HUES6 (cell line): ENCODE measurements around the gene ARID1B.
A peak's percentile ranks its signal among the peaks of the same experiment; 100 is the strongest.

ENCODE experiments used
- H3K27ac ChIP-seq: 2 replicates; pipeline ENCODE4 v1.7.0; 2013; ENCODE audit warnings: low read depth, mild to moderate bottlenecking, low read length, inconsistent platforms
- H3K27me3 ChIP-seq: 2 replicates; pipeline ENCODE4 v1.6.1; 2013; ENCODE audit warnings: low read length; ENCODE audit not compliant: control insufficient read depth, insufficient read depth
- H3K36me3 ChIP-seq: 2 replicates; pipeline ENCODE4 v1.6.1; 2013; ENCODE audit warnings: low read length; ENCODE audit not compliant: control insufficient read depth, insufficient read depth
- H3K4me1 ChIP-seq: 2 replicates; pipeline ENCODE4 v1.6.1; 2013; ENCODE audit warnings: low read length; ENCODE audit not compliant: control insufficient read depth, insufficient read depth
- H3K4me3 ChIP-seq: 2 replicates; pipeline ENCODE4 v1.5.1; 2013; ENCODE audit warnings: low read depth, low read length
- H3K9ac ChIP-seq: one replicate; pipeline ENCODE4 v1.6.1; 2013; ENCODE audit warnings: mild to moderate bottlenecking, low read length
- H3K9me3 ChIP-seq: 2 replicates; pipeline ENCODE4 v1.6.1; 2013; ENCODE audit warnings: low read depth, low read length; ENCODE audit not compliant: control insufficient read depth, insufficient read depth

Gene ARID1B

GRCh38 chr6:156756630-156757610, 20.3 kb upstream of the ARID1B start:
- no peak overlapping the region for H3K9ac ChIP-seq
- H3K27ac ChIP-seq = no peak overlapping the region
- no peaks in the 10 kb centered on the region for H3K36me3 ChIP-seq
- H3K4me1 ChIP-seq = peaks cover 5% of the 10 kb centered on the region; the same call in 1 of the 2 replicates
- no peak overlapping the region for H3K4me3 ChIP-seq
- H3K27me3 ChIP-seq = no peaks in the 10 kb centered on the region
- no peaks in the 10 kb centered on the region for H3K9me3 ChIP-seq

DNA sequence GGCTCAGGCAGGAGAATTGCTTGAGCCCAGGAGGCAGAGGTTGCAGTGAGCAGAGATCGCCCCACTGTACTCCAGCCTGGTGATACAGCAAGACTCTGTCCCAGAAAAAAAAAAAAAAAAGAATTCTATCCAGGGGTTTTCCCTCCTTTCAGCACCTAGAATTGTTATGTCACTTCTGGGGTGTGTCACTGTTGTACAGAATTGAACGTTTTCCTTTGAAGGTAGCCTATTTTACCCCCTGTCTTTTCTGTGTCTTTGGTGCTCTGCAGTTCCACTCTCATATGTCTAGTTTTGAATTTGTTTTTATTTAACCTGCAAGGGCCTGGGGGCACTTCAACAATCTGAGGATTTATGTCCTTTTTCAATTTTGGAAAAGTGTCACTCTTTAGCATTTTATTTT, 19.3 kb upstream of the ARID1B start:
- H3K9me3 ChIP-seq = no peaks in the 10 kb centered on the region
- H3K4me3 ChIP-seq = no peak overlapping the region
- H3K9ac ChIP-seq = no peak overlapping the region
- H3K4me1 ChIP-seq = no peaks in the 10 kb centered on the region
- no peak overlapping the region for H3K27ac ChIP-seq
- no peaks in the 10 kb centered on the region for H3K36me3 ChIP-seq
- no peaks in the 10 kb centered on the region for H3K27me3 ChIP-seq

- no peak overlapping the region for H3K9ac ChIP-seq
- no peak overlapping the region for H3K4me3 ChIP-seq
- H3K27ac ChIP-seq = no peak overlapping the region
- no peaks in the 10 kb centered on the region for H3K9me3 ChIP-seq
- no peaks in the 10 kb centered on the region for H3K36me3 ChIP-seq
- H3K4me1 ChIP-seq = no peaks in the 10 kb centered on the region
- H3K27me3 ChIP-seq = no peaks in the 10 kb centered on the region
Measured at GRCh38 chr6:156760377-156760776, 16.8 kb upstream of the ARID1B start.

DNA sequence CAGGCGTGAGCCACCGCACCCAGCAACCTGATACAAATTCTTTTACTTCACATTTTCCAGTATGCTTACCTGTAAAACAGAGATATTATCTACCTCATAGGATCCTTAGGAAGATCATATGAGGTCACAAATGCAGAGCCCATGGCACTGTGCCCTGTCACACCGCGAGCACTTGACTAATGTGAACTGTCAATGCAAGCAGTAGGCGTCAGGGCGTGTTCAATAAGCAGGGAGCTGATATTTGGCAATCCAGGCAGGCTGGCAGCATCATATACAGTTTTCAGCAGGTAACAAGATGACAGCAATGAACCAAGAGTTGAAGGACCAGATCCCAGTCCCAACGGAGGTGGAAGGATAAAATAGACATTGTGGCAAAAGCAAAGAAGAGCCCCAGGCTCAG, 14.6 kb upstream of the ARID1B start:
- Histone ChIP-seq H3K27me3 (no peaks in the 10 kb centered on the region), H3K4me1 (no peaks in the 10 kb centered on the region), H3K4me3 (no peak overlapping the region), H3K36me3 (no peaks in the 10 kb centered on the region), H3K9me3 (no peaks in the 10 kb centered on the region), H3K9ac (no peak overlapping the region), H3K27ac (no peak overlapping the region)

DNA sequence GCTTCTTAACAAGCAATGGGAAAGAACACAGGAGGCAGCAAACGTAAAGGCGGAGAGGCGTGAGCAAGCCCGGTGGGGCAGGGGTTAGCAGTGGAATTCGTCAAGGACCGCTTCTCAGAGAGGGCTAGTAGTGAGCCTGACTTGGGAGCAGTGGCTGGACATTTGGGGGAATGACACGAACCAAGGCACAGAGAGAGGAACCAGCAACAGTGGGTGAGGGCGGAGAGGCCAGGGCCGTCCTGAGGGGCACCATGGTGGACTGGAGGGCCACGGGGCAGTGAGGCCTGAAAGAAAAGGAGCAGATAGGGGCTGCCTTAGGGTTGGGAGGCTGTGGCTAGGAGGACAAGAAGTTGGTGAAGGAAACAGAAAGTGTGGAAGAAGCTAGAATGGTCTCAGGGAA, 12.1 kb upstream of the ARID1B start:
- no peaks in the 10 kb centered on the region for H3K4me1 ChIP-seq
- no peaks in the 10 kb centered on the region for H3K27me3 ChIP-seq
- no peaks in the 10 kb centered on the region for H3K9me3 ChIP-seq
- H3K4me3 ChIP-seq = no peak overlapping the region
- H3K9ac ChIP-seq = no peak overlapping the region
- no peak overlapping the region for H3K27ac ChIP-seq
- H3K36me3 ChIP-seq = no peaks in the 10 kb centered on the region

GRCh38 chr6:156767603-156768467, 9.3 kb upstream of the ARID1B start:
- no peak overlapping the region for H3K4me3 ChIP-seq
- no peaks in the 10 kb centered on the region for H3K36me3 ChIP-seq
- no peaks in the 10 kb centered on the region for H3K9me3 ChIP-seq
- H3K27me3 ChIP-seq = no peaks in the 10 kb centered on the region
- no peaks in the 10 kb centered on the region for H3K4me1 ChIP-seq
- H3K9ac ChIP-seq = no peak overlapping the region
- no peak overlapping the region for H3K27ac ChIP-seq

- Histone ChIP-seq H3K27me3 (no peaks in the 10 kb centered on the region), H3K27ac (no peak overlapping the region), H3K36me3 (no peaks in the 10 kb centered on the region), H3K9ac (no peak overlapping the region), H3K4me3 (no peak overlapping the region), H3K9me3 (no peaks in the 10 kb centered on the region), H3K4me1 (peaks cover 29% of the 10 kb centered on the region)
Measured at GRCh38 chr6:156771047-156771446, 6.1 kb upstream of the ARID1B start.

DNA sequence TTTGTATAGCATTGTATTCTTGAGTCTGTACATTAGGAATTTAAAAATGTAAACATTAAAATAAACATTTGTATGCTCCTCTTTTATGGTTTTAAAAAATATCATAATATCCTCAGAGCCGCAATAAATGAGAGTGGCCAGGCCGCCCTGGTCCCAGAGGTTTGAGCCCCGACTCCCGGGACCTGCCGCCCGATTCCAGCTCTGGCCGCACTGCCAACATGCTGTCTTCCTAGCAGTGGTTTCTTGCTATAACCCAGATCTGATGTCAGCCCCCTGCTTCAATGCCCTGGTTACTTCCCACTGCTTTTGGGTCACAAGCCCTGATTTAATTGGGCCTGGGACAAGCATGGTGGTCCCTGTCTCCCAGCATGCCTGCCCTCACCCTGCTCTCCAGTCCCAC, 5.4 kb upstream of the ARID1B start:
- no peaks in the 10 kb centered on the region for H3K27me3 ChIP-seq
- H3K36me3 ChIP-seq = no peaks in the 10 kb centered on the region
- H3K27ac ChIP-seq = no peak overlapping the region
- no peak overlapping the region for H3K9ac ChIP-seq
- H3K9me3 ChIP-seq = no peaks in the 10 kb centered on the region
- no peak overlapping the region for H3K4me3 ChIP-seq
- peaks cover 33% of the 10 kb centered on the region for H3K4me1 ChIP-seq

GRCh38 chr6:156773476-156773875, 3.7 kb upstream of the ARID1B start:
- no peak overlapping the region for H3K4me3 ChIP-seq

GRCh38 chr6:156773935-156774852, 3.0 kb upstream of the ARID1B start:
- H3K36me3 ChIP-seq = no peaks in the 10 kb centered on the region
- no peaks in the 10 kb centered on the region for H3K27me3 ChIP-seq
- peak overlapping the region; percentile 29 for H3K9ac ChIP-seq
- peak overlapping the region; percentile 64; the same call in 1 of the 2 replicates for H3K27ac ChIP-seq
- H3K4me3 ChIP-seq = peak overlapping the region; percentile 39; the same call in 1 of the 2 replicates
- H3K4me1 ChIP-seq = peaks cover 33% of the 10 kb centered on the region
- no peaks in the 10 kb centered on the region for H3K9me3 ChIP-seq

More at GRCh38 chr6:156773476-156773875, 3.7 kb upstream of the ARID1B start:
- Histone ChIP-seq H3K9ac (no peak overlapping the region), H3K36me3 (no peaks in the 10 kb centered on the region), H3K27ac (no peak overlapping the region), H3K27me3 (no peaks in the 10 kb centered on the region), H3K9me3 (no peaks in the 10 kb centered on the region), H3K4me1 (peaks cover 33% of the 10 kb centered on the region)
